Stimulated activated CD8-positive, alpha-beta memory T cell treated with anti-CD3 and anti-CD28 coated beads, Interleukin-2, amount 100 ng/mL, for 48 hours (primary cell): ENCODE data around the gene HSBP1.

Source experiments
- DNase-seq, 2 donors: peaks; one replicate each; pipeline ENCODE4 v3.0.0-alpha.2; 2020; ENCODE audit warnings: low read depth in 2 of 2

Gene HSBP1

DNA sequence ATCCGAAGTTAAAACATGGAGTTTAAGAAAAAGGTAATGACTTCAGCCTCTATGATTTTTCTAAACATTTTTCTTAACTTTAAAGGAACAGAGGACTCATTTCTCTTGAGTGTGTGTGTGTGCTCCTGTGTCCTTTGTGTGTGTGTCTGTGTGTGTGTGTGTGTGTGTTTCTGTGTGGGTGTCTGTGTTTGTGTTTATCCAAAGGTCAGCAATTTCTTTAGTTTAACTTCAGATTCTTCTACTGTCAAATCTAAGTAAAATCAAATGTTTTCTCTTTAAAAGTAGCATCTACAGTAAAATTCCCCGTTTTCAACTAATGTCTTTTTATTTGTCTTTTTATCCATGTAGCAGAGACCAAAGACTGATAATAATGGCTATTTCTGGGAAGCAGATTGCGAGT is 31.8 kb downstream of the HSBP1 start:
- no peak for DNase-seq

DNA sequence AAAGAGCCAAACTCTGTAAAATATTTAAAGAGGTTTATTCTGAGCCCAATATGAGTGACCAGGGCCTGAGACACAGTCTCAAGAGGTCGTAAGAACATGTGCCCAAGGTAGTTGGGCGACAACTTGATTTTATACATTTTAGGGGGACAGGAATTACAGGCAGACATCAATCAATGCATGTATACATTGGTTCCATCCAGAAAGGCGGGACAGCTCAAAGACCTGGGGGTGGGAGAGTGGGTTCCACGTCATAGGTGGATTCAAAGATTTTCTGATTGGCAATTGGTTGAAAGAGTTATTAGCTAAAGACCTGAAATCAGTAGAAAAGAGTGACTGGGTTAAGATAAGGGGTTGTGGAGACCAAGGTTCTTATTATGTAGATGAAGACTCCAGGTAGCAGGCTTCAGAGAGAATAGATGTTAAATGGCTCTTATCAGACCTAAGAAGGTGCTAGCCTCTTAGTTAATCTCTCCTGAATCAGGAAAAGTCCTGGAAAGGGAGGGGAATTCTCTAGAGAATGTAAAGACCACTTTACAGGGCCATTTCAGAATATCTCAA is 32.4 kb downstream of the HSBP1 start:
- no peak for DNase-seq

DNA sequence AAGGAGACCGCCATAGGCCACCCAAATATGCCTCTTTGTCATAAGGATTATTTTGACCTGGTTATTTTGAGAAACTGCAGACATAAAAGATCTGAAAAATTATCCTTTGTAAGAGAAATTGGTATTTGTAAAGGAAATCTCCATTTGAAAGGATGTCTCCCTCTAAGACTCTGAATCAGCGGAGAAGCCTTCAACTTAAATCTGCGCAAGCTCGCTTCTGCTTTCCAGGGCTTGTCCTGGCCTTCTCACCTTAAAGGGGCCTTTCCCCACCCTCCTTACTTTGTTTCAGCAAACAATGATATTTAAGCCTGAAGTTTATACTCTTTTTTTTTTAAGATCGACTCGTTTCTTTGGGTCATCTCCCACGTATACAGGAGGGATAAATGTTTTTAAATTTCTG is 34.5 kb downstream of the HSBP1 start:
- DNase-seq = no peak

DNA sequence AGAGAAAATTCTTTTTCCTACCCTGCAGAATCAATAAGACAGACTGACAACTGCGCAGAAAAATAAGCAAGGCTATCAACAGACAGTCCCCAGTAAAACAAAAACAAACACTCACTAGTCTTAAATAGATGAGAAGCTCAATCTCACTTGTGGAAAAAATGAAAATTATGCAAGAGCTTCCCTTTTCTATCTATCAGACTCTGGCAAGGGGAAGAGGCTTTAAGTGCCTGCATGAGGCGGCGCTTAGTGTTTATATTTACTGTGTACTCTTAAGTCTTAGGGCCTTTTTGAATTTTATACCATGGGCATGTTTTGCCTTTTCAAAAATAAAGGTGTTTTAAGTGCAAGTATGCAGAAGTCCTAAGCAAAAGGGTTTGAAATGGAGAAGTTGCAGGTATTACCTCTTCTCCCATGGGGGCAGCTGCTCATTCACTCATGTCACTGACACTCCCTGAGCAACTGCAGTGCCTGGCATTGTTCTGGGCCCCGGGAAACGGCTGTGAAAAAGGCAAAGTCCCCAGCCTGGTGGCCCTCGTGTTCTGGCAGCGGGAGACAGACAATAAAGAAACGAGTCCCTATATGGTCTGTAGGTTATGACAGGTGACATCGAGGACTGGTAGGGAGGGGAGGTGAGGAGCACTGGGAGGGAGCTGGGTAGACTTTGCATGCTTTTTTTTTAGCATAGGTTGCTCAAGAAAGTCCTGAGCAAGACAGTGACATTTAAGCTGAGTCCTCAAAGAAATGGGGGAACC is 35.2 kb downstream of the HSBP1 start:
- DNase-seq = no peak

DNA sequence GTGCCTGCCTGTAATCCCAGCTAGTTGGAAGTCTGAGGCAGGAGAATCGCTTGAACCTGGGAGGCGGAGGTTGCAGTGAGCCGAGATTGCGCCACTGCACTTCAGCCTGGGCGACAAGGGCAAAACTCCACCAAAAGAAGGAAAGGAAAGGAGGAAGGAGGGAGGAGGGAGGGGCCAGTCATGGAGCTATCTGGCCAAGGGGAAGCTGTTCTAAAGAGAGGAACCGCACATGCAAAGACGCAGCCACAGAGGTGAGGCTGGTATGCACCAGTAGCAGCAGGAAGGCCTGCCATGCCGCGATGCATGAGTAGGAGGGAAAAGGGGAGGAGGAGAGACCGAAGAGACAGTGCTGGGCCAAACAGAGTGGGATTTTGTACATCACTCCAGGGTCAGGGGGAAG is 35.9 kb downstream of the HSBP1 start:
- no peak for DNase-seq

GRCh38 chr16:83845263-83845662 is 37.5 kb downstream of the HSBP1 start:
- no peak for DNase-seq

- no peak for DNase-seq
Observed at GRCh38 chr16:83847371-83848225, 39.8 kb downstream of the HSBP1 start.

DNA sequence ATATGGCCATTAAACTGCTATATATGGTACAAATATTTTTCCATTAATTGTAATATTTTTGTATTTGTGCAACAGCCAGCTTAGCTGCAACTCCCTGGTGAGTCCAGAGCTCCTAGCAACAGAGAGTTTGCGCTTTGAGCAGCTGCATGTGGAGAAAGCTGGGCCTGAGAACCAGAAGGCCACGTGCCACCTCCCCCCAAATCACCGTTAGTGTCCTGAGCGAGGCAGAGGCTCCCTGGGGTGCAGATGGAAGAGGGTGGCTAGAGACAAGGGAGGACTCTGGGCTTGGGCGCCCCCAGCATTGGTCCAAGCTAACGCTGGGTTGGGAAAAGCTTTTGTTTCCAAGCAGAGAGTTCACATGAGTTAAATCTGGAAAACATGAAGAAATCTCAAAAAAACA is 41.6 kb downstream of the HSBP1 start:
- no peak for DNase-seq

DNA sequence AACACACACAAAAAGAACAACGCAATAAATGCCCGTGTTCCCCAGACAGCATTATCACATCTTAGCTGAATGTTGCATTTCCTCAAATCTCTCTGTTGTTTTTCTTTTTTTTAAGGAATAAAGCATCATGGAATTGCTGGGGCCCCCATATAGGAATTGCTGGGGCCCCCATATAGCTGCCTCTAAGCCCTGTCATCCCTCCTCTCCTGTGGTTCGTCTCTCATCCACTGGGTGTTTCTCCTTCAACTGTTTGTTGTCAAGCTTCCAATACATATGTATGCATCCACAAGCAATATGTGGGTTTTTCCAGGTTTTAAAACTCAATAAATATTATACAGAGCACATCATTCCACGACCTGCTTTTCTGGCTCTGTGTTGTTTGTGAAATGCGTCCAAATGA is 43.2 kb downstream of the HSBP1 start:
- no peak for DNase-seq

- DNase-seq = no peak
Observed at GRCh38 chr16:83851473-83851872, 43.7 kb downstream of the HSBP1 start.

GRCh38 chr16:83852774-83853173 is 45.0 kb downstream of the HSBP1 start:
- DNase-seq = no peak

DNA sequence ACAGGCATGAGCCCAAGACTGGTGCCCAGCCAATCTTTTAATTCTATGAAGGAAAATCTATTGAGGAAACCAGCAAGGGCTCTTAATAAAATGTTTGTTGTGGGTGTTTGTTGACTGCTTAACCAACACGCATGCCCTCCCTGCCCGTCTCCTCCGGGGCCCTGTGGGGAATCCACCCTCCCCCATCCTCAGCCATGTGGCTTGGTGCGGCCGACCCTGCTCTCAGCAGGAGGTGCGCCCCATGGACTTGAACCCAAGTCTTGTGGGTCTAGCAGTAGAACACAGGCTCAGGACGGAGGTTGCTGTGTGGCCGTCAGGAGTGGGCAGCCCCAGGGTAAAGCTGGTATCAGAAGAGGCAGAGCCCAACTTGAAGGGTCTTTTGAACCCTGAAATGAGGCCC is 46.1 kb downstream of the HSBP1 start:
- DNase-seq = no peak

DNA sequence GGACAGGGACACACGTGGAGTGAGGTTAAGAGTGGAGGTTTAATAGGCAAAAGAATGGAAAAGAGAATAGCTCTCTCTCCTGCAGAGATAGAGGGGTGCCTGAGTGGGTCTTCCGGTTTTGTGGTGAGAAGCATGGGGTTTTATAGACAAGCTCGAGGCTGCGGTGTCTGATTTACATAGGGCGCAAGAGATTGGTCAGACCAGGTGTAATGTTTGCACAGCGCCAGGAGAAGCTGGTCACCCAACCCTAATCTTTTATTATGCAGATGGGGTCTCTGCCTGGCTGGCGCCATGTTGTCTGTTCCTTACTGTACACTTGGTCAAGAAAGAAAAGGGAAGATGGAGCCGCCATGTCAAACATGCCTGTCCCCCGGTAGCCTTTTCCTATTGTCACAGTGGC is 46.6 kb downstream of the HSBP1 start:
- DNase-seq = no peak

DNA sequence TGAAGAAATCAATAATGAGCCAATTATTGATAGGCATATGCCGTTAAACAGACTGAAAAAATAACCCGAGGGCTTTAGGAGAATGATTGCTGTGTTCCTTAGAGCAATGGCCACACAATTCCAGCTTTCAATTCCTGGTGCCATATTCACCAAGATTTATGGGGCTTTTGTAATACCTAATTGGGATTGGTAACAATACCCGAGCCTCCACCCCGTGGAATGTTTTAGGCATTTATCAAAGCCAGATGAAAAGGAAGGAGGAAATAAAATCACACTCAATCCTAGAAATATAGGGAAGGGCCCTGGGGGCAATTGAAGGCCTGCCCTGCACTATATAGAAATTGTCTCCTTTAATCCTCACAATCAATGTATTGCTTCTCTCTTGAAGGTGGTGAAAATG is 49.0 kb downstream of the HSBP1 start:
- no peak for DNase-seq

GRCh38 chr16:83859265-83859664 is 51.5 kb downstream of the HSBP1 start:
- no peak for DNase-seq

- DNase-seq = no peak
Observed at GRCh38 chr16:83862661-83863060, 54.9 kb downstream of the HSBP1 start.

DNA sequence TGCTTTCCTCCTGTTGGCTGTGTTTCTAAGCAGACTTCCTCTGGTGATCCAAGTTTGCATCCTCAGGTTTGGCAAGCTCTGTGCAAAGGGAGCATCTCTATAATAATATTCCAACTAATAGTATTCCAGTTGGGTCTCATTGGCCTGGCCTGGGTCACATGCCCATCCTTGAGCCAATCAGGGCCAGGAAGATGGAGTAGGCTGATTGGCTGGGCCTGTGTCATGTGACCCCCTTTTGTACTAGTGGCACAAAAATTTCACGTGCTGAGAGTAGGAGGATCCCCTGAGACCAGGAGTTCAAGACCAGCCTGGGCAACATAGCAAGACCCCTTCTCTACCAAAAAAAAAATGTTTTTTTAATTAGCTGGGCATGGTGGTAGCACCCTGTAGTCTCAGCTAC is 55.9 kb downstream of the HSBP1 start:
- no peak for DNase-seq
